HCT116 (cell line): ENCODE results near the gene TWSG1. TPM values are rescaled to one million over a fixed set of nuclear protein-coding genes. Genes with fewer than 3 reads are reported as not detected.

Source experiments
- ATAC-seq: fragments of 200-7000 bp; cut with Tn5 transposase; 2 replicates; pipeline ENCODE4 v1.9.1; 2020; ENCODE audit warnings: mild to moderate bottlenecking, moderate library complexity
- BruUV-seq: library from RNA; stranded (reverse); fragments of 400-500 nt; replicated peaks from 2 replicates; lab custom pipeline; 2021; lab: Mats Ljungman, UMichigan
- CTCF ChIA-PET: fragments of 300-600 bp; sonication (Branson Sonifier 250); formaldehyde crosslinking; loops from one replicate; lab custom pipeline; 2021; ENCODE audit warnings: antibody characterized with exemption; lab: Charles Lee
- POLR2A ChIA-PET: fragments of 300-600, 350-600 bp; sonication (Branson Sonifier 250); formaldehyde crosslinking; loops from one replicate; lab custom pipeline; 2021; ENCODE audit warnings: antibody characterized with exemption; lab: Charles Lee
- RAD21 ChIA-PET, 2 experiments: fragments of 300-600 bp; sonication (Branson Sonifier 250); formaldehyde crosslinking; loops; one replicate each; lab custom pipeline; 2023; ENCODE audit warnings: low total read pairs in 2 of 2; ENCODE audit not compliant: uncharacterized antibody in 2 of 2, unreplicated experiment in 2 of 2, low non-redundant PET in 1 of 2; lab: Charles Lee
- DNase-seq: peaks from one replicate; pipeline ENCODE4 v3.0.0-alpha.2; 2010; ENCODE audit warnings: low read depth, low spot score
- H2AFZ ChIP-seq: fragments of 200-600 bp; shearing (Covaris generic), sonication (generic); 2 replicates; pipeline ENCODE4 v1.6.1; 2017; ENCODE audit warnings: low read depth, mixed run types, mixed read lengths, antibody characterized with exemption, low read length; ENCODE audit not compliant: poor library complexity, severe bottlenecking
- H3K27ac ChIP-seq: 2 replicates; pipeline ENCODE4 v1.5.1; 2012; ENCODE audit warnings: low read depth, low read length
- H3K27me3 ChIP-seq: fragments of 200-600 bp; sonication (generic); 2 replicates; pipeline ENCODE4 v1.6.1; 2016; ENCODE audit warnings: mixed run types, low read length, mixed read lengths; ENCODE audit not compliant: insufficient read depth
- H3K36me3 ChIP-seq, 2 experiments: fragments of 200-500 bp in 1 of 2; fragments of 200-600 bp in 1 of 2; sonication (Bioruptor generic) in 1 of 2; sonication (generic) in 1 of 2; 2 replicates each; pipeline versions ENCODE4 v1.5.1 to v1.6.1; 2014 to 2016; ENCODE audit warnings: low read length in 2 of 2, inconsistent platforms in 1 of 2, mixed read lengths in 1 of 2, mixed run types in 1 of 2; ENCODE audit not compliant: insufficient read depth in 2 of 2, control insufficient read depth in 1 of 2
- H3K4me1 ChIP-seq, 2 experiments: fragments of 200-600 bp in 1 of 2; sonication (generic) in 1 of 2; 2 replicates each; pipeline versions ENCODE4 v1.5.1 to v1.6.1; 2012 to 2017; ENCODE audit warnings: low read length in 2 of 2, inconsistent platforms in 1 of 2, mild to moderate bottlenecking in 1 of 2, mixed read lengths in 1 of 2, mixed run types in 1 of 2, moderate library complexity in 1 of 2; ENCODE audit not compliant: insufficient read depth in 2 of 2, control insufficient read depth in 1 of 2
- H3K4me2 ChIP-seq: fragments of 200-600 bp; sonication (generic); 2 replicates; pipeline ENCODE4 v1.6.1; 2017; ENCODE audit warnings: mixed run types, low read length, mixed read lengths
- H3K4me3 ChIP-seq, 2 experiments: fragments of 200-600 bp in 1 of 2; sonication (generic) in 1 of 2; replicated peaks in 1 of 2; 2 replicates each; pipeline ENCODE4 v1.5.1; 2011 to 2016; ENCODE audit warnings: low read length in 2 of 2, control low read depth in 1 of 2, low read depth in 1 of 2, mild to moderate bottlenecking in 1 of 2, mixed read lengths in 1 of 2, mixed run types in 1 of 2
- H3K79me2 ChIP-seq: fragments of 200-600 bp; sonication (generic); 2 replicates; pipeline ENCODE4 v1.6.1; 2017; ENCODE audit warnings: mild to moderate bottlenecking, mixed run types, low read length, moderate library complexity, mixed read lengths; ENCODE audit not compliant: insufficient read depth
- H3K9ac ChIP-seq: fragments of 200-600 bp; sonication (generic); 2 replicates; pipeline ENCODE4 v1.6.1; 2016; ENCODE audit warnings: low read length, mixed read lengths
- H3K9me2 ChIP-seq: fragments of 200-600 bp; sonication (generic), shearing (Covaris generic); 2 replicates; pipeline ENCODE4 v1.6.1; 2017; ENCODE audit warnings: mixed run types, mild to moderate bottlenecking, moderate library complexity; ENCODE audit not compliant: insufficient read depth
- H3K9me3 ChIP-seq, 2 experiments: fragments of 200-500 bp in 1 of 2; fragments of 200-600 bp in 1 of 2; sonication (Bioruptor generic) in 1 of 2; sonication (generic) in 1 of 2; 2 replicates each; pipeline ENCODE4 v1.6.1; 2014 to 2017; ENCODE audit warnings: low read length in 2 of 2, mixed read lengths in 2 of 2, inconsistent platforms in 1 of 2, low read depth in 1 of 2, mild to moderate bottlenecking in 1 of 2, mixed run types in 1 of 2, moderate library complexity in 1 of 2; ENCODE audit not compliant: control insufficient read depth in 1 of 2, insufficient read depth in 1 of 2
- H4K20me1 ChIP-seq: fragments of 200-600 bp; sonication (generic), shearing (Covaris generic); 2 replicates; pipeline ENCODE4 v1.6.1; 2017; ENCODE audit warnings: mixed run types, mild to moderate bottlenecking, moderate library complexity; ENCODE audit not compliant: insufficient read depth
- ATF3 ChIP-seq: IDR thresholded peaks from 2 replicates; pipeline ENCODE4 v1.6.1; 2012
- CBX3 ChIP-seq: IDR thresholded peaks from 2 replicates; pipeline ENCODE4 v1.6.1; 2012; ENCODE audit warnings: low read depth
- CEBPB ChIP-seq: IDR thresholded peaks from 2 replicates; pipeline ENCODE4 v1.6.1; 2012; ENCODE audit warnings: low read depth
- CTCF ChIP-seq, 3 experiments: fragments of 200-600 bp in 1 of 3; sonication (generic) in 1 of 3; IDR thresholded peaks in 2 of 3; conservative IDR thresholded peaks in 1 of 3; 2 replicates each; pipeline ENCODE4 v1.5.1; 2012 to 2017; ENCODE audit warnings: low read depth in 2 of 3, low read length in 2 of 3, antibody characterized with exemption in 1 of 3, borderline replicate concordance in 1 of 3, control low read depth in 1 of 3, mild to moderate bottlenecking in 1 of 3, mixed read lengths in 1 of 3, mixed run types in 1 of 3, moderate library complexity in 1 of 3; ENCODE audit not compliant: insufficient read depth in 1 of 3
- ELF1 ChIP-seq: IDR thresholded peaks from 2 replicates; pipeline ENCODE4 v1.6.1; 2012; ENCODE audit warnings: low read depth, borderline replicate concordance
- EZH2 ChIP-seq: fragments of 200-600 bp; sonication (generic); IDR thresholded peaks from 2 replicates; pipeline ENCODE4 v1.6.1; 2017; ENCODE audit warnings: antibody characterized with exemption, mixed run types
- EZH2phosphoT487 ChIP-seq: fragments of 200-600 bp; IDR thresholded peaks from 2 replicates; pipeline ENCODE4 v1.6.1; 2018; ENCODE audit warnings: antibody characterized with exemption, borderline replicate concordance
- JUND ChIP-seq: IDR thresholded peaks from 2 replicates; pipeline ENCODE4 v1.6.1; 2012
- POLR2A ChIP-seq: IDR thresholded peaks from 2 replicates; pipeline ENCODE4 v1.7.0; 2011; ENCODE audit warnings: borderline replicate concordance; ENCODE audit not compliant: insufficient read depth, insufficient read length; ENCODE audit errors: extremely low read depth
- POLR2AphosphoS5 ChIP-seq: IDR thresholded peaks from 2 replicates; pipeline ENCODE4 v1.6.1; 2011; ENCODE audit warnings: mild to moderate bottlenecking, low read depth, low read length, moderate library complexity
- RAD21 ChIP-seq: IDR thresholded peaks from 2 replicates; pipeline ENCODE4 v1.6.1; 2012; ENCODE audit warnings: low read depth, mild to moderate bottlenecking
- REST ChIP-seq: IDR thresholded peaks from 2 replicates; pipeline ENCODE4 v1.6.1; 2012; ENCODE audit warnings: low read depth
- SP1 ChIP-seq: IDR thresholded peaks from 2 replicates; pipeline ENCODE4 v1.6.1; 2012; ENCODE audit warnings: low read depth
- SRF ChIP-seq: IDR thresholded peaks from 2 replicates; pipeline ENCODE4 v1.6.1; 2012; ENCODE audit warnings: low read depth
- TCF7L2 ChIP-seq: IDR thresholded peaks from 2 replicates; pipeline ENCODE4 v1.7.0; 2011; ENCODE audit warnings: borderline replicate concordance, inconsistent platforms; ENCODE audit not compliant: insufficient read depth, insufficient read length; ENCODE audit errors: extremely low read depth
- YY1 ChIP-seq: IDR thresholded peaks from 2 replicates; pipeline ENCODE4 v1.6.1; 2011; ENCODE audit warnings: low read length, low read depth, moderate library complexity, mild to moderate bottlenecking; ENCODE audit not compliant: insufficient replicate concordance; ENCODE audit errors: extremely low read depth
- ZFX ChIP-seq: fragments of 450-650 bp; IDR thresholded peaks from 2 replicates; pipeline ENCODE4 v1.6.1; 2017
- ZNF274 ChIP-seq: fragments of 200-500 bp; sonication (Bioruptor generic); IDR thresholded peaks from 2 replicates; pipeline ENCODE4 v1.6.1; 2014; ENCODE audit warnings: mild to moderate bottlenecking, low read depth, low read length, inconsistent platforms
- intact Hi-C: fragments of 100-400 bp; cut with micrococcal nuclease; formaldehyde crosslinking; loops from 2 replicates; pipeline ENCODE4 v1.10.0; 2022
- total RNA-seq: library from RNA; stranded (reverse); gene quantifications from one replicate; pipeline ENCODE4 v1.2.1, GENCODE V29; 2021; ENCODE audit not compliant: unreplicated experiment
- TF ChIP-seq, protein P1 (sequence below): IDR thresholded peaks from 2 replicates; pipeline ENCODE4 v1.6.1; 2011; ENCODE audit warnings: mild to moderate bottlenecking, low read length, moderate library complexity; ENCODE audit not compliant: insufficient replicate concordance; ENCODE audit errors: extremely low read depth
- TF ChIP-seq, protein P2 (sequence below): IDR thresholded peaks from 2 replicates; pipeline ENCODE4 v1.6.1; 2012

Gene TWSG1
- total RNA-seq, 1 experiment from 2014 or later = 35.7 TPM

DNA sequence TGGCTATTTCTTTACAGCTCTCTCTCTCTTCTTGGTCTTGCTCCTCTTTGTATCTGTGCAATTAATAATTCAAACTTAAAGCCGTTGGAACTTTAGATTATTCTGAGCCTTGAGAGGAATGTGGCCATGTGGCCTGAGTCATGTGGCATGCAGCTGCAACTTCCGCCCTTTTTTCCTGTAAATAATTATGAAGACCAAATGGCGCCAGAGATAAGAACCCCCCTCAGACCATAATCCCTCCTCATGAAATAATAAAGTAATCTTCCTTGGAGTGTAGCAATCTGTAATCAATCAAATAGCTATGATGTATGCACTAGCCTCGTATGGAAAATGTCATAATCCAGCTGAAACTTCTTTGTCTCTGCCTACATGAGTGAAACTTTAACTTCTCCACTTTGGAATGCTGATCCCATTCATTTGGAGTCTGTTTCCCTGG is 13.5 kb upstream of the TWSG1 start:
- BruUV-seq = no TSS peak
- Histone ChIP-seq H3K27ac (no peak overlapping the region), H2AFZ (no peak overlapping the region), H3K4me3 (no peak overlapping the region), H3K9me2 (no peaks in the 10 kb centered on the region), H3K36me3 (no peaks in the 10 kb centered on the region), H3K4me1 (no peaks in the 10 kb centered on the region), H3K79me2 (no peaks in the 10 kb centered on the region), H3K4me2 (no peak overlapping the region)
- POLR2A ChIA-PET = no interaction called here
- no peak for ATAC-seq
- TF ChIP-seq REST = no peak
- TF ChIP-seq ATF3 = no peak
- TF ChIP-seq POLR2A = no peak
- TF ChIP-seq SRF = no peak
- no peak for TF ChIP-seq SP1
- no peak for TF ChIP-seq CTCF (IDR thresholded peaks at IDR 0.05 in 2 of 3, conservative IDR thresholded peaks at IDR 0.05 in 1 of 3; ENCODE audit: borderline replicate concordance in 1 of 3, insufficient read depth in 1 of 3, low read depth in 2 of 3, low read length in 2 of 3)
- TF ChIP-seq ZFX = no peak
- no peak for TF ChIP-seq EZH2
- TF ChIP-seq, protein P1, sequence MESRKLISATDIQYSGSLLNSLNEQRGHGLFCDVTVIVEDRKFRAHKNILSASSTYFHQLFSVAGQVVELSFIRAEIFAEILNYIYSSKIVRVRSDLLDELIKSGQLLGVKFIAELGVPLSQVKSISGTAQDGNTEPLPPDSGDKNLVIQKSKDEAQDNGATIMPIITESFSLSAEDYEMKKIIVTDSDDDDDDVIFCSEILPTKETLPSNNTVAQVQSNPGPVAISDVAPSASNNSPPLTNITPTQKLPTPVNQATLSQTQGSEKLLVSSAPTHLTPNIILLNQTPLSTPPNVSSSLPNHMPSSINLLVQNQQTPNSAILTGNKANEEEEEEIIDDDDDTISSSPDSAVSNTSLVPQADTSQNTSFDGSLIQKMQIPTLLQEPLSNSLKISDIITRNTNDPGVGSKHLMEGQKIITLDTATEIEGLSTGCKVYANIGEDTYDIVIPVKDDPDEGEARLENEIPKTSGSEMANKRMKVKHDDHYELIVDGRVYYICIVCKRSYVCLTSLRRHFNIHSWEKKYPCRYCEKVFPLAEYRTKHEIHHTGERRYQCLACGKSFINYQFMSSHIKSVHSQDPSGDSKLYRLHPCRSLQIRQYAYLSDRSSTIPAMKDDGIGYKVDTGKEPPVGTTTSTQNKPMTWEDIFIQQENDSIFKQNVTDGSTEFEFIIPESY = no peak
- no peak for TF ChIP-seq JUND
- no peak for TF ChIP-seq CBX3
- TF ChIP-seq TCF7L2 = no peak
- no peak for TF ChIP-seq RAD21
- no peak for TF ChIP-seq ELF1
- TF ChIP-seq CEBPB = no peak
- TF ChIP-seq YY1 = no peak
- no peak for TF ChIP-seq EZH2phosphoT487
- TF ChIP-seq ZNF274 = no peak
- TF ChIP-seq, protein P2, sequence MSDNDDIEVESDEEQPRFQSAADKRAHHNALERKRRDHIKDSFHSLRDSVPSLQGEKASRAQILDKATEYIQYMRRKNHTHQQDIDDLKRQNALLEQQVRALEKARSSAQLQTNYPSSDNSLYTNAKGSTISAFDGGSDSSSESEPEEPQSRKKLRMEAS = no peak
- no peak for TF ChIP-seq POLR2AphosphoS5
- TF ChIP-seq, all 23 proteins: peak for 0
- CTCF ChIA-PET = no interaction called here
- intact Hi-C loops = no loop called here
- RAD21 ChIA-PET = no interaction called here
- H3K27me3 ChIP-seq = no peaks in the 10 kb centered on the region
- H4K20me1 ChIP-seq = no peaks in the 10 kb centered on the region
- H3K9me3 ChIP-seq = no peaks in the 10 kb centered on the region
- H3K9ac ChIP-seq = no peak overlapping the region
- DNase-seq = no peak
